ENCODE measurements around the gene HMCN1.
"Not testable (repeated sequence)": the region's sequence is repeated elsewhere in the genome, so short reads cannot be mapped to it uniquely, and the experiment has no call there.

HMCN1 gene

DNA sequence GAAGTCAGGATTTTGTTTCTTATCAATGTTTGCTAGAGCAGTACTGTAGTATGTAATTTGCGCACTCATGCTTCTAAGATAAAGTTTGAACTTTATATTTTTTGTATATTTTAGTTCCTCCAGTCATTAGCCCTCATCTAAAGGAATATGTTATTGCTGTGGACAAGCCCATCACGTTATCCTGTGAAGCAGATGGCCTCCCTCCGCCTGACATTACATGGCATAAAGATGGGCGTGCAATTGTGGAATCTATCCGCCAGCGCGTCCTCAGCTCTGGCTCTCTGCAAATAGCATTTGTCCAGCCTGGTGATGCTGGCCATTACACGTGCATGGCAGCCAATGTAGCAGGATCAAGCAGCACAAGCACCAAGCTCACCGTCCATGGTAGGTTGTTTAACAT, 388.6 kb downstream of the HMCN1 start:
- in situ Hi-C loops (cut with HindIII; ENCODE audit: low sequenced_read_pairs), result no loop called here

DNA sequence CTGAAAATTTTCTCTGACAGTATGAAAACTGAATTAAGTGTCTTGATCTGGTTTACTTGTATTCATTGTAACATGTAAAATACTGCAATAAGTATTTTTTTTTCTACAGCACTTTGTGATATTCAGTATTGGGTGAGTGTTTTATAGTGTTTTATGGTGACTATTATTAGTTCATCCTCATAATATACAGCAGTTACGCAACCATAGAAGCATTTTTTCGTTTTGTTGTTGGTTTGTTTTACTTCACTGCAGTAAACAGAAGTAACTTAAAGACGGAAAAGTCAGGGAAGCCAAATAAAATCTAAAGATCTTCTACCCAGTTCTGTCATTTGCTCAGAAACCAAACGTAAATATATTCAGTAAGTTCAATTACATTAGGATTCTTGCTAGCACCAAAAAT, 390.8 kb downstream of the HMCN1 start:
- in situ Hi-C loops (cut with HindIII; ENCODE audit: low sequenced_read_pairs), result no loop called here

DNA sequence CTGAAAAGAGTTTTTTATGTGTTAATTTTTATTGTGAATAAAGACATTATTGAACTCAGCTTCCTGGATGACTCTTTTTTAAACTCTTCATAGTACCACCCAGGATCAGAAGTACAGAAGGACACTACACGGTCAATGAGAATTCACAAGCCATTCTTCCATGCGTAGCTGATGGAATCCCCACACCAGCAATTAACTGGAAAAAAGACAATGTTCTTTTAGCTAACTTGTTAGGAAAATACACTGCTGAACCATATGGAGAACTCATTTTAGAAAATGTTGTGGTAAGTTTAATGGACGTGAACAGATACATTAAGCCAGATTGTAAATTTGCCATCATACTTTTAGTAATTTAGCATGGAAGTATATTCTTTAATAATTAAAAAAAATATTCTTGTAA, 391.3 kb downstream of the HMCN1 start:
- in situ Hi-C loops (cut with HindIII; ENCODE audit: low sequenced_read_pairs), result no loop called here

DNA sequence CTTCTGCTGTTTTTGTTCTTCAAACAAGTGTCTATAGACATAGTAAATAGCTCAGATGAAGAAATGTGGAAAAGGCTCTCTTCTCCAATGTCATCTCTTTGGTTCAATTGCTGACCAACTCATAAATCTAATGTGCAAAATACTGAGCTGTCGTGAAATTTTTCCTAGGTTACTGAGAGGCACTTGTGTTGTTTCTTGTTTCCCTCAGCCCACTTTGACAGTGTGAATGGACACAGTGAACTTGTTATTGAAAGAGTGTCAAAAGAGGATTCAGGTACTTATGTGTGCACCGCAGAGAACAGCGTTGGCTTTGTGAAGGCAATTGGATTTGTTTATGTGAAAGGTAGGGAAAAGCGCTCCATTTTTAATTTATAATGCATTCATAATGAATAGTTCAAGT, 395.6 kb downstream of the HMCN1 start:
- in situ Hi-C loops (cut with HindIII; ENCODE audit: low sequenced_read_pairs), result loop anchor here (10.0 kb wide), 1 partner anchor 75 kb away; no protein-coding TSS in a partner anchor

DNA sequence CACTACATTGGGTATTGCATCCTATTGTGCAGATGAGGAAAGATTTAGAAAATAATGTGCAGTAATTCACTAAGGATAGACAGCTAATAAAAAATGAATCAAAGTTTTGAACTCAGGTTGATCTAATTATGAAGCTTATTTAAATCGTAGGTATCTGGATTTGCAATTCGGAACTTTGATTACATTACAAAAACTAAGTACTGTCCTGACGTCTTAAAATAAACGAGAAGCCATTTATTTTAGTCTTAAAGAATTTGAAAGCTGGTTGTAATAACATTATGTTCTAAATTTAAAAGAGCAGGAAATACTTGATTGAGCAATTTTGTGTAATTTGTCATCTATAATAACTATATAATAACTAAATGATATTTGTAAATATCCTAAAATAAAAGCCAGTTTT, 404.9 kb downstream of the HMCN1 start:
- in situ Hi-C loops (cut with HindIII; ENCODE audit: low sequenced_read_pairs), result loop anchor here (10.0 kb wide), 1 partner anchor 66 kb away; no protein-coding TSS in a partner anchor

DNA sequence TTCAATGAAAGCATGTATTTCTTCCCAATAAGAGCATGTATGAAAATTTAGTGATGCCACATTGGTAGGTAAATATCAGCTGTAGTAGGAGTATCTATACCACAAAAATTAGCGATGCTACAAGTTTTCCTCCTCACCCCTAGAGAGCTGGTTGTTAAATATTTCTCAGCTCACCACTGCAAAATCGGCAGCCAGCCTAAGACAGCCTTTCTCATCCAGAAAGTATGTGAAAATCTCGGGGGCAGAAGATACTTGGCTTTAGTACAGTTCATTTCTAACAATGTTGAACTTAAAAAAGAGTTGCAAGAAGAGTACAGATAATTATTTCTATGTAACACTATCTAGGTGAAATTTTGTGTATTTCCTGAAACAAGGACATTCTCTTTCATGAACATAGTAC, 405.5 kb downstream of the HMCN1 start:
- in situ Hi-C loops (cut with HindIII; ENCODE audit: low sequenced_read_pairs), result loop anchor here (10.0 kb wide), 1 partner anchor 65 kb away; no protein-coding TSS in a partner anchor

DNA sequence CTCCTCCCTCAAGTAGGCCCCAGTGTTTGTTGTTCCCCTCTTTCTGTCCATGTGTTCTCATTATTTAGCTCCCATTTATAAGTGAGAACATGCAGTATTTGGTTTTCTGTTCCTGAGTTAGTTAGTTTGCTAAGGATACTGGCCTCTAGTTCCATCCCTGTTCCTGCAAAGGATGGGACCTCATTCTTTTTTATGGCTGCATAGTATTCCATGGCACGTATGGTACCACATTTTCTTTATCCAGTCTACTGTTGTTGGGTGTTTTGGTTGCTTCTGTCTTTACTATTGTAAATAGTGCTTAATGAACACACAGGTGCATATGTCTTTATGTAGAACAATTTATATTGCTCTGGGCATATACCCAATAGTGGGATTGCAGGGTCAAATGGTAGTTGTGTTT, 408.0 kb downstream of the HMCN1 start:
- in situ Hi-C loops (cut with HindIII; ENCODE audit: low sequenced_read_pairs), result no loop called here

DNA sequence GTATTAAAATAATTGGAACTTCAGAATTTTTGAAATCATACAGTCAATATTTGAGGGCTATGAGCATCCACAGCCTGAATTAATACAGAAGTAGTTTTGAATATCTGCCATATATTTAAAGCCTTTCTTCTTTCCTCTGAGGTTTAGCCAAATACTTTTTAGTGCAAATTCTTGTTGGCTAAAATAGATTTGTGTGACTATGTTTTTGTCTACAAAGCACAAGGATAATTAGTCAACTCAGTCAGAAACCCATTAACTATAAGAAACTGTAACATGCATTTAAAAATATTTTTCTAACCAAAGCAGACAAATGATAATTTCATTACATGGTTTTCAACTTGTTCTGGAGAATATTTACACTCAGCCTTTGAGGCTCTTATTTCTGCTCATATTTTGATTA, 408.7 kb downstream of the HMCN1 start:
- in situ Hi-C loops (cut with HindIII; ENCODE audit: low sequenced_read_pairs), result no loop called here

DNA sequence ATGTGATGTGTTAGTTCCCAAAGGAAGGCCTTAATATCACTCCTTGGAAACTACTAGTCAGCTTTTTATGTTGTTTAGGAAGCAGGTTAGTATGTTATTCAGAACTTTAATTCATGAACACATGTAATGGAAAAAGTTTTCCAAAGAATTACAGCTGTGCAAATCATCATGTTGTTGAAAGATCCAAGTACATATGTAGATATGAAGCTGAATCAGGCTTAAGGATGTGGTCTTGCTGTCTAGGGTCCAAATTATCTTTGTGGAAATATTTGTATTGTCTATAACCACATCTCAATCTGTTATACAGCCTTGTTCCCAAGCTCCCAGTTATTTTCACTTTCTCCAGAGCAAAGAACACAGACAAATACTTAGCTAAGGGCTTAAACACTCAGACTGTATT, 409.3 kb downstream of the HMCN1 start:
- in situ Hi-C loops (cut with HindIII; ENCODE audit: low sequenced_read_pairs), result no loop called here

DNA sequence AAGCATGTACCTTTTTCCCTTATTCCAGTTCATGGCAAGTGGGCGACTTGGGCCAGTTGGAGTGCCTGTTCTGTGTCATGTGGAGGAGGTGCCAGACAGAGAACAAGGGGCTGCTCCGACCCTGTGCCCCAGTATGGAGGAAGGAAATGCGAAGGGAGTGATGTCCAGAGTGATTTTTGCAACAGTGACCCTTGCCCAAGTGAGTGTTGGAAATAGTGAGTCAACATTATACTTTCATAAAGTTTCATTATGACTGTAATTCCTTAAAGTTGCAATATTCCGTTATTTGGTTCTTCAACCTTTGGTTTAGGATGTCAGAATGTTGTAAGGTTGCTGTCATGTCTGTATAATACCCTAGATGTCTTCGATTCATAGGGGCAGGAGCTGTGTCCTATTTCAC, 410.3 kb downstream of the HMCN1 start:
- in situ Hi-C loops (cut with HindIII; ENCODE audit: low sequenced_read_pairs), result no loop called here

DNA sequence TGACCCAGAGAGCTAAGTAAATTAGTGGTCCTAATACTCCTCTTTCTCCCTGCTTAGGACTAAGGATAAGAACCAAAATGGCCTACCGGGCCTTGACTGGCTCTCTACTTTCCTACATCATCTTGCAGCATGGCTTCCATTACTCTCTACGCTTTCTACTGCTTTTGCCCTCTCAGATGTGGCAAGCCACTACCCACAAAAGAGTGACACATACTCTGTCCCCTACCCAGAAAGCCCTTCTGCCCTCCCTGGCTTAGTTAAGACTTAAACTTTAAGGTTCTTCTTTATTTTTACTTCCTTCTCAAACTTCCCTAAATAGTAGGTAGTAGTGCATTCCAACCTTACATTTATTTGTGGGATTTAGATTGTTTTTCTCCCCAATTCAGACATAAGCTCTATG, 412.8 kb downstream of the HMCN1 start:
- in situ Hi-C loops (cut with HindIII; ENCODE audit: low sequenced_read_pairs), result no loop called here

DNA sequence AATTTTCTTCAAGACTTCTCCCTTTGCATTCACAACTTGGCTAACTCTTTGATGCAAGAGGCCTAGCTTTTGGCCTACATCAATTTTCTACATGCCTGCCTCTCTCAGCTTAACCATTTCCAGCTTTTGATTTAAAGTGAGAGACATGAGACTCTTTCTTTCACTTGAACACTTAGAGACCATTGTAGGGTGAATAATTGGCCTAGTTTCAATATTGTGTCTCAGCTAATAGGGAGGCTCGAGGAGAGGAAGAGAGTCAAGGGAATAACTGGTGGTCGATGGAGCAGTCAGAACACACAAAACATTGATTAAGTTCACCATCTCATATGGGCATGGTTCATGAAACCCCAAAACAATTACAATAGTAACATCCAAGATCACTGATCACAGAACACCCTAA, 415.4 kb downstream of the HMCN1 start:
- in situ Hi-C loops (cut with HindIII; ENCODE audit: low sequenced_read_pairs), result no loop called here

DNA sequence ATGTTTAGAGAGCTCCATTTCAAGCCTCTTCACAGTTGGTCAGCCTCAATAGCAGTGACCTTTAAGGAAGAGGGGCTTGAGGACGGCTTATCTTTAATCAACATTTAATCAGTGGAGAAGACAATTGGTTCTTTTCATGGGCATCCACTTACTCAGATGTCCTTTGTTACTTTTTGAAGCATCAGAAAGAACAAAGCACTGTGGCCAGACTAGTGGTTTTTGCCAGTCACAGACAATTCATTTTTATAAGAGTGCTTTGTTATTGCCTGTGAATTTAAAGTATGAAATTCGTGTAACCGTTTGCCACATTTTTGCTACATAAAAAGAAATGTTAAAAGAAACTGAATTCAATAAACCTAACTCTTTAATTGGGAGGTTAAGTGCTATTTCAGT, 418.0 kb downstream of the HMCN1 start:
- in situ Hi-C loops (cut with HindIII; ENCODE audit: low sequenced_read_pairs), result no loop called here

DNA sequence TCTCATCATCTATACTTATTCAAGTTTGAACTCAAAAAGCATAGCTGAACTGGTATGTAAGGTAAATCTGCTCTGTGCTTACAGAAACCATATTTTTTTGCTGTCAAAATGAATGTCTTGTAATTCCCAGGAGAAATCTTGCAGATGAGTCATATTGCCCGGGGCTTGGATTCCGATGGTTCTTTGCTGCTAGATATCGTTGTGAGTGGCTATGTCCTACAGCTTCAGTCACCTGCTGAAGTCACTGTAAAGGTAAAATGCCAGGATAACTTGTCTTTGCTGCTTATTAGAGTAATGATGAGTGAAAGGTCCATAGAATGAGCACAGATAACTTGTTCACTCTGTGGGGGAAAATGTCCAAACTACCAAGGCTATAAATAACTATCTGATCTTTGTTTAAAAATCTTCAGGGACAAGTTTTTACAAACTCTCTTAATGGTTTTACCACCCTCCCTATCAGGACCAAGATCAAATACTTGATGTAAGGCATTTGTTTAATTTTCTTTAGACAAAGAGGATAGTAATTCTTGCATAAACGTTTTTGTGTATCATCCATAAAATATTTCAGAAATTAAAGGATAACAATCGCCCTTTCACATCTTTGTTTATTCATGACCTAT, 418.5 kb downstream of the HMCN1 start:
- in situ Hi-C loops (cut with HindIII; ENCODE audit: low sequenced_read_pairs), result no loop called here

DNA sequence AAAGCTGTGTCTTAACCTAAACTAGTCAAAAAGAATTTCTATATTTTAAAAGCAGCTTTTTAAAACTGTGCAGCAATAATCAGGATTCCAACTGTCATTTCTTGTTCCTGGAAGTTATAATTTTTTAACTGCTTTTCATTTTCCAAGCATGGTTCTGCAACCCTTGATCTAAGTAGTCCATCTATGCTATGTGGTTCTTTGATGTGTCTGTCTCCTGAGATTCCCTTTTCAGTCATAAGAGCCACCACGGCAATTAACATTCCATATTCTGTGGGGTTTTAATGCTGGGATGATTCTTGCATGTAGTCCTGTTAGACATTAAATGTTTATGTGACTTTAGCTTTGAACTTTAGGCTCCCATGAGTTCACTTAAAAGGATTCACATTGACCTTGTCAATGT, 420.5 kb downstream of the HMCN1 start:
- in situ Hi-C loops (cut with HindIII; ENCODE audit: low sequenced_read_pairs), result loop anchor here (5.0 kb wide), 1 partner anchor 87 kb away; no protein-coding TSS in a partner anchor

DNA sequence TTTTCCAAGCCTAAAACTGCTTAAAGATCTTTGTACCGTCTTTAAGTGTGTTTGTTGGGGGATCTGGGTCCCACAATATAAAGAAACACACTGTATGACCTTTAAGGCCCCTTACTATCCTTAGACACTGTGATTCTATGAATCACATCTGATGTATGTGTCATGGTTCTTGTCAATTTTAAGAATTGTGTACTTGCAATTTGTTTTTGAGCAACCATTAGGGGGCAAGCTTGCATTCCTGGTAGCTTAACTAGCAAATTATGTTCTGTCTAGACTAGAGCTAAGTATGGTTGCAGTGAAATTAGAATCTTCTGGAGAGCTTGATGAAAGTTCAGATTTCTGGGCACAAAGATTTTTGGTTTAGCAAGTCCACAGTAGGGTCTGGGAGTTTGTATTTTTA, 421.4 kb downstream of the HMCN1 start:
- in situ Hi-C loops (cut with HindIII; ENCODE audit: low sequenced_read_pairs), result loop anchor here (5.0 kb wide), 1 partner anchor 88 kb away; no protein-coding TSS in a partner anchor

DNA sequence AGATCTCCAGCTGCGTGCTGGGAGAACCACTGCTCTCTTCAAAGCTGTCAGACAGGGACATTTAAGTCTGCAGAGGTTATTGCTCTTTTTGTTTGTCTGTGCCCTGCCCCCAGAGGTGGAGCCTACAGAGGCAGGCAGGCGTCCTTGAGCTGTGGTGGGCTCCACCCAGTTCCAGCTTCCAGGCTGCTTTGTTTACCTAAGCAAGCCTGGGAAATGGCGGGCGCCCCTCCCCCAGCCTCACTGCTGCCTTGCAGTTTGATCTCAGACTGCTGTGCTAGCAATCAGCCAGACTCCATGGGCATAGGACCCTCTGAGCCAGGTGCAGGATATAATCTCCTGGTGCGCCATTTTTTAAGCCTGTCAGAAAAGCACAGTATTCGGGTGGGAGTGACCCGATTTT, 428.7 kb downstream of the HMCN1 start:
- in situ Hi-C loops (cut with HindIII; ENCODE audit: low sequenced_read_pairs), result not testable (repeated sequence)

DNA sequence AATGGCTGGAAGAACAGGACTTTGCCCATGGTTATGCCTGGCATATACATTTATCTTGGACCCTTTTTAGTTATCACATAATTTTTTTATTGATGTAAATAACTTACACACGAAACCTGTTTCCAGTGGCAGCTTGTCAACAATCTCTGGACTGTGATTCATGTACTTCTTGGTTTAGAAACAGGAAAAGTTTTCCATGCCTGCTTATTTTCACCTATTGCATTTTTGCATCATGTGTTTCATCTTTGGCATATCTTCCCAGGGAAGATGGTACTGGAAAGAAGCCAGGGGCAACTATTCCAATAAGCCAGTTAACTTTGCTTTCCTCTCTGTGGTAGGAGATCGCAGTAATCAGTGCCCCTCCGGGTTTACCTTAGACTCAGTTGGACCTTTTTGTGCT, 430.6 kb downstream of the HMCN1 start:
- in situ Hi-C loops (cut with HindIII; ENCODE audit: low sequenced_read_pairs), result no loop called here

DNA sequence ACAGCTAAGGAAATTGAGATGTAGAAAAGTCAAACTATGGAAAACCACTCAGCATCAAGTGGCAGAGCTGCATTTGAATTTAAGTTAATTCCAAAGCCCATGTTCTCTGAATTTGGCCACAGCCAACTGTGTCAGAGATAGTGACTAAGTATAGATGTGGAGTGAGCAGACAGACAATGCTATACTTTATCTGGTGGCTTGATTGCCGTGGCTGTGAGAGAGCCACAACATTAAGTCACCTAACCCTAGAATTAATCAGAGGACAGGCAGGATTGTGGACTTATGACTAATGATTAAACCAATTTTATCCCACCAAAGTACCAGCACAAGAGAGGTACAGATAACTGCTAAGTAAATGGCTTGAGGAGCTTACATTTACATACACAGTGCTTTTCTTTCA, 431.1 kb downstream of the HMCN1 start:
- in situ Hi-C loops (cut with HindIII; ENCODE audit: low sequenced_read_pairs), result no loop called here

DNA sequence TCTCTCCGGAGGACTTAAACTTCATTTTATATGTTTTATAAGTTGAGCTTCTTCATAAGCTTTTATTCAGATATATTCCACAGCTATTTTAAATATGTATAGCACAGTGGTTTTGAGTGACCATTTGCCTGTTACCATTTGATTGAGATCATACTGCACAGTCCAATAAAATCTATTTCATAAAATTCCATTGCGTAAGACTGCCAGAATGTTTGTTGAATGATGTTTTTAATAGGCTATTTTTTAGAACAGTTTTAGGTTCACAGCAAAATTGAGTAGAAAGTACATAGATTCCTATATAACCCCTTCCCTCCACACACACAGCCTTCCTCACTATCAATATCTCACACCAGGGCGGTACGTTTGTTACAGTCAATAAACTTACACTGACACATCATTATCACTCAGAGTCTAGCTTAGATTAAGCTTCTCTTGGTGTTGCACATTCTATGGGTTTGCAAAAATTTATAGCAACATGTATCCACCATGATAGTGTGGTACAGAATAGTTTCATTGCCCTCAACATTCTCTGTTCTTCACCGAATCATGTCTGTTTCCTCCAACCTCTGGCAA, 433.0 kb downstream of the HMCN1 start:
- in situ Hi-C loops (cut with HindIII; ENCODE audit: low sequenced_read_pairs), result no loop called here

DNA sequence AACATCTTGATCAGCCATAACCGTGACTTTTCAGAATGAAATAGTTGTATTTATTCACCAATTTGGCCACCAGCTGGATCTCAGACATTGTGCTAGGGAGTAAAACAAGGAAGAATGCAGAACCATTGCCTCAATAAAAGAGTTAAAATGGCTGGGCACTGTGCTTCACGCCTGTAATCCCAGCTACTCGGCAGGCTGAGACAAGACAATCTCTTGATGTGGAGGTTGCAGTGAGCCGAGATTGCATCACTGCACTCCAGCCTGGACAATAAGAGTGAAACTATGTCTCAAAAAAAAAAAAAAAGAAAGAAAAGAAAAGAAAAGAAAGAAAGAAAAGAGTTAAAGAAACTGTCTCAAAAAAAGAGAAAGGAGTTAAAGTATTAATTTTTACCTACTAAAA, 441.4 kb downstream of the HMCN1 start:
- in situ Hi-C loops (cut with HindIII; ENCODE audit: low sequenced_read_pairs), result no loop called here

DNA sequence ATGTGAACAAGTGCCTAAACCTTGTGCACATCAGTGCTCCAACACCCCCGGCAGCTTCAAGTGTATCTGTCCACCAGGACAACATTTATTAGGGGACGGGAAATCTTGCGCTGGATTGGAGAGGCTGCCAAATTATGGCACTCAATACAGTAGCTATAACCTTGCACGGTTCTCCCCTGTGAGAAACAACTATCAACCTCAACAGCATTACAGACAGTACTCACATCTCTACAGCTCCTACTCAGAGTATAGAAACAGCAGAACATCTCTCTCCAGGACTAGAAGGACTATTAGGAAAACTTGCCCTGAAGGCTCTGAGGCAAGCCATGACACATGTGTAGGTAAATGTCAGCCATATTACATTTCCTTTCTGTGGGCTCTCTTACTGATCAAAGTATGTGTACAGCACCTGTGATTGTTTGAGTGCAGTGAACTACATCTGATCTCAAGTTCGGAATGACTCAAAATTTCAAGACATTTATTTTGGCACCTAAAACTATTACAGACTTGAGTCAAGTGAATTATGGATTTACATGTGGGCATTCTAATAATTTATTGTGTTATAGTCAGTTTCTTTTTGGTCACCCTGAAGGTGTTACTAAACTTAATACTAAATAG, 444.3 kb downstream of the HMCN1 start:
- in situ Hi-C loops (cut with HindIII; ENCODE audit: low sequenced_read_pairs), result no loop called here
